NCI-H2107 (cell line): ENCODE results near the gene CTNNB1.

Experiments used
- DNase-seq: peaks from one replicate; lab custom pipeline; 2025; lab: John Stamatoyannopoulos, UW

Gene CTNNB1

DNA sequence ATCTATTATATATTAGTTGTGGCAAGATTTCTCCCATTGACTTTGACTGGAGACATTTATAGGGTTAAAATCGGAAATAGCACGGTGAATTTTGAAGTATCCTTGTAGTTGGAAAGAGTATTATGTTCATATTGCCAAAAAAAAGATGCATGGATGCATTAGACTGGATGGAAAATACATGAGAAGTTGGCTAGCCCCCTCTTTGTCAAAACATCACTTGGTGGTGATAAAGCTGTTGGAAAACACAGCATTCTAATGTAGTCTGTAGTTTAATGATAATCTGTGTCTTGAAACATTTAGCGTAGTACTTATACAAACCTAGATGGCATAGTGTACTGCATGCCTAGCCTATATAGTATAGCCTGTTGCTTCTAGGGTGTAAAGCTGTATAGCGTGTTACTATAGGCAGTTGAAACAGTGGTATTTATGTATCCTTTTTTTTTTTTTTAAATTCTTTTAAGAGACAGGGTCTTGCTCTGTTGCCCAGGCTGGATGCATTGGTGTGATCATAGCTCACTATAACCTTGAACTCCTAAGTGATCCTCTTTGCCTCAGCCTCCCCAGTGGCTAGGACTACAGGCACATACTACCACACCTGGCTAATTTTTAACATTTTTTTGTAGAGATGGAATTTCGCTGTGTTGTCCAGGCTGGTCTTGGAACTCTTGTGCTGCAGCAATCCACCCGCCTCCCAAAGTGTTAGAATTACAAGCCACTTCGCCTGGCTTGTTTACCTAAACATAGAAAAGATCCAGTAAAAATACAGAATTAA, 21.8 kb downstream of the CTNNB1 start:
- no peak for DNase-seq

- DNase-seq = no peak
Measured at GRCh38 chr3:41222012-41222411, 22.7 kb downstream of the CTNNB1 start.

- DNase-seq = no peak
Measured at GRCh38 chr3:41222501-41222900, 23.2 kb downstream of the CTNNB1 start.

DNA sequence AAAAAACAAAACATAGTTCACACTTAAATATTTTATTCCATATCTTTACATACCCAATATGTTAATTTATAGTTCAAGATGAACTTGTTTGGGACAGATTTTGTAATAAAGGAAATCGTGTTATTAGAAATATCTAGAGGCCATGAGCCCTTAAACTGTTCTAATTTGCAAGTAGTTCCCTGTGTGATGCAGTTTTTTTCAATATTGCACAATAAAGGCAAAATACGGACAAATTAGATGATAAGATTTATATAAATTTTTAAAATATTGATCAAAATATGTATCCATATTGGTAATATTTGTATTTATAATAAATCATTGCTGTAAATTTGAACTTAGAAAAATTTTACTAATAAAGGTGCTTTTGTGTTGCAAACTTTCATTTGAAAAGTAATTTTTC, 23.8 kb downstream of the CTNNB1 start:
- no peak for DNase-seq

DNA sequence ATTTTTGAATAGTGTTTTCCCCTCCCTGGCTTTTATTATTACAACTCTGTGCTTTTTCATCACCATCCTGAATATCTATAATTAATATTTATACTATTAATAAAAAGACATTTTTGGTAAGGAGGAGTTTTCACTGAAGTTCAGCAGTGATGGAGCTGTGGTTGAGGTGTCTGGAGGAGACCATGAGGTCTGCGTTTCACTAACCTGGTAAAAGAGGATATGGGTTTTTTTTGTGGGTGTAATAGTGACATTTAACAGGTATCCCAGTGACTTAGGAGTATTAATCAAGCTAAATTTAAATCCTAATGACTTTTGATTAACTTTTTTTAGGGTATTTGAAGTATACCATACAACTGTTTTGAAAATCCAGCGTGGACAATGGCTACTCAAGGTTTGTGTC, 24.4 kb downstream of the CTNNB1 start:
- no peak for DNase-seq

- no peak for DNase-seq
Measured at GRCh38 chr3:41224120-41224806, 25.0 kb downstream of the CTNNB1 start.

- no peak for DNase-seq
Measured at GRCh38 chr3:41234823-41235721, 35.8 kb downstream of the CTNNB1 start.

GRCh38 chr3:41236228-41236627, 36.9 kb downstream of the CTNNB1 start:
- DNase-seq = no peak

- DNase-seq = no peak
Measured at GRCh38 chr3:41237907-41238306, 38.6 kb downstream of the CTNNB1 start.

- no peak for DNase-seq
Measured at GRCh38 chr3:41239587-41239986, 40.3 kb downstream of the CTNNB1 start.

DNA sequence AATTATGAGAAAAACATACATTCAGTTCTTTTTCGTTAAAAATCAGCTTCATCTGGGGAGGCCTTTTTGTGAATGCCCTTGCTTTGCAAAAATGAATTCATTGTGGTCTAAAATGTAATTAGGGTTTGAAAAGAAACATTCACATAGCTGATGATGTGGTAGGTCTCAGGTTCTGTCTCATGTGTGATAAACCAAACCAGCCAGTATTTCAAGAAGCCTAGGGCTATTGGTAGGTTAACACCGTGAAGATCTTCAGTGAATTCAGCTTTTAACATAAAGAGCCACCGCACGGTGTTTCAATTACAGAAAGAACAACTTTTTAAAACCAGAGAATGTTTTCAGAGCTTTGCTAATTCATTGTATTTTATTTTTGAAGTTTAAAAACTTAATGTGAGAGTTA, 41.9 kb downstream of the CTNNB1 start:
- no peak for DNase-seq

- DNase-seq = no peak
Measured at GRCh38 chr3:41241800-41242571, 42.7 kb downstream of the CTNNB1 start.

GRCh38 chr3:41243183-41243582, 43.9 kb downstream of the CTNNB1 start:
- DNase-seq = no peak

- no peak for DNase-seq
Measured at GRCh38 chr3:41244620-41245336, 45.5 kb downstream of the CTNNB1 start.

DNA sequence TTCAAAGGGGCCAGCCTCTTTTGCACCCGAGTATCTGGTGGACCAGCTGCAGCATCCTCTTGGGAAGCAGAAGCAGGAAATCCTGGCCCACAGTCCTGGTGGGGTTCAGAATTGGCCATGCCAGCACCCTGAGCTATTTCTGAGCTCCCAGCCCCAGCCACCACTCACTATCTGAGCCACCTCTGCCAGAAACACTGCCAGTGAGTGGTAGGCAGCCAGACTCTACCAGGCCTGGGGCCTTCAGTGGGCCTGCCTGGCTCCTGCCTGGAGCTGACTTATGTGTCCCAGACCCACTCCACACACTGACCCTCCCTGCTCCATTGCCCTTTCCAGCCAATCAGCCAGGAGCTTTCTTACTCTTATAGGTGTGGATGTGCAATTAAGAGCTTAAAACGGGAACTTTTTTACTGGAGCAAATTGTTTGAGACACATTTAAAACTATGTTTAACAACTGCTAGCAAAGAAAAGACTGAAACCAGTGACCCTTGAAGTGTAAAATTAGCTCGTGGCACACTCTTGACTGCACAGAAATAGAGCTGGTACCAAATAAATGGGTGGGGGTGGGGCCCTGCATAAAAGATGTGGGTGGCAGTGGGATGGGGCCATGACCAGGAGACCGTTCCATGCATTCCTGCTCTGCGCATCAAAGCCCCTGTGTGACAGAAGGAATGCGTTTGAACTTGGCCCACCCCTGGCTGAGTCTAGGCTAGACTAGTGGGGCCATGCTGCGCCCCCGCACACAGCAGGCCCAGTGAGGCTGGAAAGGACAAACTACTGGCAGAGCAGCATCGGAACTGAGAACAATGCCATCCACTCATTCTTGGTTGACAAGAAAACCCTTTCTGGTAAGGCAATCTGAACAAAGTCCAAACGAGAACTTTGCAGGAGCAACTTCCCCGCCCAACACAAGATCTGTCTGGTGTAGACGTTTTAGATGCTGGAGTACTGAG, 48.0 kb downstream of the CTNNB1 start:
- DNase-seq = no peak

DNA sequence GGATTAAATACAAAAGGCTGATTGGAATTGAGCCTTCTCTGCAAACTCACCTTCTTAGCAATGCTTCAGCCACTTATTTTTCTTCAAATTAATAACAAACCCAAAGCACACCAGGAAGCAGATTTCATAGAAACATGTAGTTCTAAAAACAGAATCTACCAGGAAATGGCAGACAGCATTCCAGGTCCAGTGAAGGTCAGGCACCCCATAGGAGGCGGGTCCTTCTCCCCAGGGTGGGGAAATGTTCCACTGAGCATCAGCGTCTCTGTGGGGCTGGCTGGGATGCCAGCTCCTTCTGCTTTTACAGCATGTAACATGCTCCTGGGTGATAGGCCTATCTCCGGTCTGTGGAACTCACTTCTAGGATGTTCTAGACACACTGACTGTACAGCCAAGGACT, 49.2 kb downstream of the CTNNB1 start:
- no peak for DNase-seq

GRCh38 chr3:41249318-41249717, 50.0 kb downstream of the CTNNB1 start:
- no peak for DNase-seq

- DNase-seq = no peak
Measured at GRCh38 chr3:41250825-41251224, 51.5 kb downstream of the CTNNB1 start.

GRCh38 chr3:41251593-41251992, 52.3 kb downstream of the CTNNB1 start:
- DNase-seq = no peak

GRCh38 chr3:41258239-41258800, 59.0 kb downstream of the CTNNB1 start:
- no peak for DNase-seq
